Activated T-cell treated with anti-CD3 and anti-CD28 coated beads, Interleukin-2, amount 50 U/mL, for 72 hours (primary cell): ENCODE data around the gene WWOX. TPM values are rescaled to one million over a fixed set of nuclear protein-coding genes. Genes with fewer than 3 reads are reported as not detected.

Experiments
- ATAC-seq, 2 donors: fragments of 150-1000 bp; cut with Tn5 transposase; replicated peaks in 1 of 2; 2 replicates each; pipeline ENCODE4 v1.10.0; 2021; ENCODE audit warnings: moderate library complexity in 2 of 2, mild to moderate bottlenecking in 1 of 2
- DNase-seq, 2 donors: peaks; one replicate each; pipeline ENCODE4 v3.0.0; 2021 to 2022; ENCODE audit warnings: mixed read lengths in 1 of 2
- H3K27ac Mint-ChIP-seq: one replicate; pipeline ENCODE4 v1.8.0; 2022; ENCODE audit warnings: mild to moderate bottlenecking, moderate library complexity, mixed read lengths
- H3K27me3 Mint-ChIP-seq: one replicate; pipeline ENCODE4 v1.8.0; 2022; ENCODE audit warnings: low read depth, mixed read lengths
- H3K36me3 Mint-ChIP-seq, 2 donors: one replicate each; pipeline ENCODE4 v1.8.0; 2022; ENCODE audit warnings: mixed read lengths in 2 of 2, mild to moderate bottlenecking in 1 of 2; ENCODE audit not compliant: insufficient read depth in 2 of 2
- H3K4me1 Mint-ChIP-seq: one replicate; pipeline ENCODE4 v1.8.0; 2022; ENCODE audit warnings: low read depth, mixed read lengths
- H3K4me3 Mint-ChIP-seq, 2 donors: one replicate each; pipeline ENCODE4 v1.8.0; 2022; ENCODE audit warnings: mild to moderate bottlenecking in 2 of 2, mixed read lengths in 2 of 2, moderate library complexity in 2 of 2
- H3K9me3 Mint-ChIP-seq, 2 donors: one replicate each; pipeline ENCODE4 v1.8.0; 2022; ENCODE audit warnings: mixed read lengths in 2 of 2
- total RNA-seq, 2 donors: library from RNA; stranded (reverse); gene quantifications; one replicate each; pipeline ENCODE4 v1.2.3, GENCODE V29; 2022

WWOX gene
- total RNA-seq, 2 donors from 2014 or later, result 21.2 to 21.5 TPM

DNA sequence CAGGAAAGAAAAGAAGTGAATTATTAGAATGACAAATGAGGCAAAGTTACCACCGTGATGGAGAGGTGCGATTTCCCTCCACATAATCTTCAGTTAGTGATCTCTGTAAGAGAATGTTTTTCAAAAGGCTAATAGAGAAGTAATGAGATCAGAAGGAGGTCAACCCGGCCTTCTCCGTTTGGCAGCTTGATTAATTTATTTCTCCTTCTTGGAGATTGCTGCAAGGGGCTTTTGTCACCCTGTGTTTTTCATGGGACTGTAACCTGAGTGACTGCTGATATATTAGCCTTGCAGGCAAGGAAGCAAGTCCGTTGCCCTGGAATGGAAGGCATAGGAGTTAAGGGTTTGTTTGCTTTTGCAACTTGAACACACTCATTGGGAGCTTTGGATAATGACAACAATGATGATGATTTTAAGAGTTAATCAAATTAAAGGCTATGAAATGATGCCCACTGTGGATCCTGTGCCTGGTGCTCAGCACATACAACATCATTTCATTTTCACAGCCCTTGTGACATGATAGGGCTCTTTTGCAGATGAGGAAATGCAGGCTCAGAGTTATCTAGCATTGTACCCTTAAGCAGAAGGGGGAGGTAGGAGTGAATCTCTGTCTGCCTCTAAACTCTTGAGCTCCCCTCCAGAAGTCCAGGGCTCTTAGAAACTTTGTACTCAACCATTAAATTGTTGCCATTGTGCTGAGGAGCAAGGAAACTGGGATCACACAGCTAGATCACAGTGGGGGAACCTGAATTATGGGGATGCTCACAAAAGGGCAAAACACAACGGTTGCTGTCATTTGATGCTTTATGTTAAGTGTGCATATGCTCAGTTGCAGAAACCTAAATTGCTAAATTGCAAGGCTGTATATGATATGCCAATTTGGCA is 226.3 kb downstream of the WWOX start:
- no peaks in the 10 kb centered on the region for H3K36me3 Mint-ChIP-seq
- no peaks in the 10 kb centered on the region for H3K4me1 Mint-ChIP-seq
- no peaks in the 10 kb centered on the region for H3K9me3 Mint-ChIP-seq
- no peak overlapping the region for H3K27ac Mint-ChIP-seq
- no peaks in the 10 kb centered on the region for H3K27me3 Mint-ChIP-seq
- DNase-seq (no peak), ATAC-seq (no peak)
- no peak overlapping the region for H3K4me3 Mint-ChIP-seq

- DNase-seq, result no peak
- Mint-ChIP-seq H3K36me3 (no peaks in the 10 kb centered on the region), H3K27ac (no peak overlapping the region), H3K27me3 (no peaks in the 10 kb centered on the region), H3K4me1 (no peaks in the 10 kb centered on the region), H3K9me3 (no peaks in the 10 kb centered on the region), H3K4me3 (no peak overlapping the region)
- ATAC-seq, result no peak
Measured at GRCh38 chr16:78326731-78327130, 227.3 kb downstream of the WWOX start.

DNA sequence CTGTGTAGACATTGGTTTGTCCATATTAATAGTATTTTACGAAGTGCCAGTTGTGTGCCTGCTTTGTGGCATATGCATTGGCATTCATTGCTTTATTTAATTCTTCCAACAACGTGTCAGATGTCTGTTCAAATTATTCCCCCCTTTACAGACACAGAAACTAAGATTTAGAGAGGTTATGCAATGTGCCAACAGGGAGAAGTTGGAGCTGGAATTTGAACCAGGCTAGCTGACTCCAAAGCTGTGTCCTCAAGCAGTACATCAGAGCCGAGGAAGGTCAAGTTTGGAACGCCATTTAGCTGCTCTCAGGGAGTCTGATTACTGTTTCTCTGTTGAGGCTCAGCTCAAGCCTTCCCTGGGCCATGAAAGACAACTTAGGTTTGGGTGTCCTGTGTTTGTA is 232.3 kb downstream of the WWOX start:
- Mint-ChIP-seq H3K36me3 (peaks cover 0 to 3% of the 10 kb centered on the region in 2 donors), H3K9me3 (no peaks in the 10 kb centered on the region), H3K27me3 (no peaks in the 10 kb centered on the region), H3K4me3 (no peak overlapping the region), H3K4me1 (no peaks in the 10 kb centered on the region), H3K27ac (no peak overlapping the region)
- ATAC-seq, result no peak
- DNase-seq, result no peak

GRCh38 chr16:78333808-78334207 is 234.4 kb downstream of the WWOX start:
- no peaks in the 10 kb centered on the region for H3K4me1 Mint-ChIP-seq
- no peak overlapping the region for H3K4me3 Mint-ChIP-seq
- H3K27ac Mint-ChIP-seq, result no peak overlapping the region
- DNase-seq (no peak), ATAC-seq (no peak)
- H3K27me3 Mint-ChIP-seq, result no peaks in the 10 kb centered on the region
- H3K36me3 Mint-ChIP-seq, result peaks cover 0 to 3% of the 10 kb centered on the region in 2 donors
- H3K9me3 Mint-ChIP-seq, result no peaks in the 10 kb centered on the region

DNA sequence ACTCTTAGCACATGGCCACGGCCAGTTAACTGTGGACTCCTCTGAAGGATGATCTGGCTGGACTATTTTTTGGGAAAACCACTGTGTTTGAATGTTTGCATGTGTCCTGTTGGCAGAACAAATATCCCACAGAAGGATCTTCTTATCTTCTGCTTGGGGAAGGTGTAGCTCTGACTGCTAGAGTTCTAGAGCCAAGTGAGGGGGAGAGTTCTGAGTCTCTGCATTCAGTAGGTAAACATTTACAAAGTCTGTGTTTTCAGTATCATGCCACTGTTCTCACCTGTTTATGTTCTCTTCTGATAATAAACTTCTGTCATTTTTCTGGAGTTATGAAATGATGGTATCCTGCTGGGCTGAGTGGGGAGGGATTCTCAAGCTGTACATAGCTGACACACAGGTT is 241.1 kb downstream of the WWOX start:
- ATAC-seq (no peak), DNase-seq (no peak)
- Mint-ChIP-seq H3K27me3 (no peaks in the 10 kb centered on the region), H3K4me3 (no peak overlapping the region), H3K9me3 (peaks cover 1 to 2% of the 10 kb centered on the region in 2 donors), H3K36me3 (peaks cover 0 to 1% of the 10 kb centered on the region in 2 donors), H3K27ac (no peak overlapping the region), H3K4me1 (no peaks in the 10 kb centered on the region)

DNA sequence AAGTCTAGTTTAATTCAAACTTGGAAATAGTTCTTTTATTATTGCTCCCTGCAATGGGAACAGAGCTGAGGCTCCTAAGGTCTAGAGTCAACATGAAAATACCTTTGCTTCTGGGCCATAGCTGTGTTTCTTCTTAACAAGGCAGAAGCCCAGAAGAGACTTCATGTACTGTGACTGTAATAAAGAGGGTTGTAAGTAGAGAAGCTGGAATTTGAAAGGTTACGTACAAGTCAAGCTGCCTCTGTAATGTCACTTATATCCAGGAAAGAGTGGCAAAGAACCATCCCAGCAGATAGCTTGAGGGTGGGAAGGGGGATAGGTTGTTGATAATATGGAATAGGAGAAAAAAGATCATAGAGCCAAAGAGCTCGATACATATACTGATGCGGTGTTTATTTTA is 248.6 kb downstream of the WWOX start:
- DNase-seq (no peak), ATAC-seq (no peak)
- H3K27me3 Mint-ChIP-seq, result no peaks in the 10 kb centered on the region
- no peaks in the 10 kb centered on the region for H3K36me3 Mint-ChIP-seq
- H3K4me1 Mint-ChIP-seq, result no peaks in the 10 kb centered on the region
- H3K9me3 Mint-ChIP-seq, result no peaks in the 10 kb centered on the region
- H3K4me3 Mint-ChIP-seq, result no peak overlapping the region
- H3K27ac Mint-ChIP-seq, result no peak overlapping the region

DNA sequence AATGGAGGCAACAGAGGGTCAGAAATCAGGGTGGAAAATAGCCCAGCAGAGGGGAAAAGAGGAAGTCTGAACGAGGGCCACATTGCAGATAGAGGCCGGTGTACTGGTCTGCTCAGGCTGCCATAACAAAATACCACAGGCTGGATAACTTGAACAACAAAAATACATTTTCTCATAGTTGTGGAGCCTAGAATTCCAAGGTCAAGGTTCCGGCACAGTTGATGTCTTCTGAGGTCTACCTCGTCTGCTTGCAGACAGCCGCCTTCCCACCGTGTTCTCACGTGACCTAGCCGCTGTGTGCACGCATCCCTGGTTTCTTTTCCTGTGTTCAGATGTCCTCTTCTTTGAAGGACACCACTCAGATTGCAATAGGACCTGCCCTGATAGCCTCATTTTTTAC is 249.4 kb downstream of the WWOX start:
- H3K27ac Mint-ChIP-seq, result no peak overlapping the region
- DNase-seq, result no peak
- ATAC-seq, result no peak
- H3K36me3 Mint-ChIP-seq, result no peaks in the 10 kb centered on the region
- no peaks in the 10 kb centered on the region for H3K4me1 Mint-ChIP-seq
- no peak overlapping the region for H3K4me3 Mint-ChIP-seq
- H3K27me3 Mint-ChIP-seq, result no peaks in the 10 kb centered on the region
- H3K9me3 Mint-ChIP-seq, result no peaks in the 10 kb centered on the region

- no peak for ATAC-seq
- no peak overlapping the region for H3K4me3 Mint-ChIP-seq
- DNase-seq, result no peak
- H3K36me3 Mint-ChIP-seq, result no peaks in the 10 kb centered on the region
- no peak overlapping the region for H3K27ac Mint-ChIP-seq
- H3K4me1 Mint-ChIP-seq, result no peaks in the 10 kb centered on the region
- H3K27me3 Mint-ChIP-seq, result no peaks in the 10 kb centered on the region
- no peaks in the 10 kb centered on the region for H3K9me3 Mint-ChIP-seq
Measured at GRCh38 chr16:78352184-78352583, 252.7 kb downstream of the WWOX start.

- Mint-ChIP-seq H3K27me3 (no peaks in the 10 kb centered on the region), H3K36me3 (no peaks in the 10 kb centered on the region), H3K27ac (no peak overlapping the region), H3K4me3 (no peak overlapping the region), H3K9me3 (no peaks in the 10 kb centered on the region), H3K4me1 (no peaks in the 10 kb centered on the region)
- ATAC-seq (no peak), DNase-seq (no peak)
Measured at GRCh38 chr16:78353640-78354275, 254.3 kb downstream of the WWOX start.

DNA sequence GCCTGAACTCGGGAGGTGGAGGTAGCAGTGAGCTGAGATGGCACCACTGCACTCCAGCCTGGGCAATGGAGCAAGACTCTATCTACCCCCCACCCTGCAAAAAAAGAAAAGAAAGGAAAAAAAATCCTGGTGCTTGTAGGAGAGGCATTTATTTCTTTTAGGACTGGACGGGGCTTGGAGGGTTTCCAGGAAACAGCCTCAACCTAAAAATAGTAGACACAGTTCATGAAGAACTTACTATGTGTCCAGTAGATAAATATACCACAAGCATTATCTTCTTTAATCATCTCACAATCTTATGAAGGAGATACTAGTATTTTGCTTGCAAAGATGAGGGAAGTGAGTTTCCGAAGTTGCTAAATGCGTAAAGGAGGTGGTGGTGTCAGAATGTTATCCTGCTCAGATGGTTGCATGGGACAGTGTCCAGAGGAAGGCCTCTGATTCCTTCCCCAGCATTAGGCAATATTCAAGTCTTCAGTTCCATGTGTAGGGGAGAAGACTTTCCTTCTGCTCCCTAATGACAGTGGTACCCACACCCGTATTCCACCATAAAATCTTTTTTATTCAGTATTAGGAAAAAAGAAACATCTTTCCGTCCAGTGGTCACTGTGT is 263.2 kb downstream of the WWOX start:
- no peaks in the 10 kb centered on the region for H3K27me3 Mint-ChIP-seq
- H3K4me1 Mint-ChIP-seq, result no peaks in the 10 kb centered on the region
- ATAC-seq (no peak), DNase-seq (no peak)
- H3K36me3 Mint-ChIP-seq, result no peaks in the 10 kb centered on the region
- no peaks in the 10 kb centered on the region for H3K9me3 Mint-ChIP-seq
- no peak overlapping the region for H3K4me3 Mint-ChIP-seq
- no peak overlapping the region for H3K27ac Mint-ChIP-seq

- Mint-ChIP-seq H3K4me3 (no peak overlapping the region), H3K36me3 (peaks cover 0 to 2% of the 10 kb centered on the region in 2 donors), H3K27me3 (no peaks in the 10 kb centered on the region), H3K4me1 (no peaks in the 10 kb centered on the region), H3K27ac (no peak overlapping the region), H3K9me3 (peaks cover 0 to 1% of the 10 kb centered on the region in 2 donors)
- ATAC-seq (no peak), DNase-seq (no peak)
Measured at GRCh38 chr16:78363843-78364555, 264.5 kb downstream of the WWOX start.

- no peak for ATAC-seq
- no peaks in the 10 kb centered on the region for H3K27me3 Mint-ChIP-seq
- no peak overlapping the region for H3K27ac Mint-ChIP-seq
- peaks cover 0 to 3% of the 10 kb centered on the region in 2 donors for H3K9me3 Mint-ChIP-seq
- H3K36me3 Mint-ChIP-seq, result peaks cover 0 to 5% of the 10 kb centered on the region in 2 donors
- DNase-seq, result no peak
- H3K4me3 Mint-ChIP-seq, result no peak overlapping the region
- no peaks in the 10 kb centered on the region for H3K4me1 Mint-ChIP-seq
Measured at GRCh38 chr16:78364556-78364880, 265.1 kb downstream of the WWOX start.

DNA sequence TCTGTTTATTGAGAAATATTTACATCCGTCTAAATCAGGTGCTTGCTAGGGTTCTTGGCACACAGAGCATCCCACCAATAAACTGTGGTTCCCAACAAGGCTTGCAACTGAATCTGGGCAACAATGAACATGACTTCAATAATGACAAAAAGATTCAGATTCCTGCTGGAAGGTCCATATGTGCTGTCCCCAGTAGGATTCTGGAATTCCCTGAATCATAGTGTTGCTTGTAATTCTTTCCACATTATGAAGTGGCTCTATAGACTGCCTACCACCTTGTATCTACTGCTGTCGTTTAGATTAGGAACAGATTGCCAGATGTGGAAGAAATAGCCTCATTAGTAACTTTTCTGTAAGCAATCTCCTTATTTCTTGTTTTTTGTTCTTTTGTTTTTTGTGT is 265.9 kb downstream of the WWOX start:
- ATAC-seq (no peak), DNase-seq (no peak)
- H3K27ac Mint-ChIP-seq, result no peak overlapping the region

More for the DNA sequence above, 265.9 kb downstream of the WWOX start:
- Mint-ChIP-seq H3K27me3 (no peaks in the 10 kb centered on the region), H3K36me3 (peaks cover 0 to 5% of the 10 kb centered on the region in 2 donors), H3K4me3 (no peak overlapping the region), H3K9me3 (peaks cover 0 to 3% of the 10 kb centered on the region in 2 donors), H3K4me1 (no peaks in the 10 kb centered on the region)
